IMR-90 (cell line): ENCODE measurements around the gene SLC26A11. TPM values are rescaled to one million over a fixed set of nuclear protein-coding genes. Genes with fewer than 3 reads are reported as not detected.

ENCODE experiments used
- ATAC-seq: fragments of 200-7000 bp; cut with Tn5 transposase; 2 replicates; pipeline ENCODE4 v1.9.1; 2020; ENCODE audit warnings: low read depth, mild to moderate bottlenecking, moderate library complexity
- BruUV-seq: library from RNA; stranded (reverse); fragments of 400-500 nt; replicated peaks from 2 replicates; lab custom pipeline; 2021; lab: Mats Ljungman, UMichigan
- CTCF ChIA-PET: fragments of 300-600 bp; formaldehyde crosslinking; extraction: SDS; loops from one replicate; lab custom pipeline; 2021; ENCODE audit warnings: antibody characterized with exemption; lab: Yijun Ruan, JAX
- POLR2A ChIA-PET: fragments of 300-600 bp; sonication (Branson Sonifier 250); formaldehyde crosslinking; loops from one replicate; lab custom pipeline; 2022; ENCODE audit warnings: antibody characterized with exemption; ENCODE audit not compliant: unreplicated experiment; lab: Charles Lee
- DNase-seq: peaks from one replicate; pipeline ENCODE4 v3.0.0; 2013
- H2AFZ ChIP-seq: replicated peaks from 2 replicates; pipeline ENCODE3; 2013; ENCODE audit warnings: low read length, mild to moderate bottlenecking; ENCODE audit not compliant: poor library complexity
- H2AK5ac ChIP-seq: 2 replicates; pipeline ENCODE4 v1.6.1; 2013; ENCODE audit warnings: low read depth, low read length, inconsistent platforms
- H2AK9ac ChIP-seq: replicated peaks from 2 replicates; pipeline ENCODE3; 2013; ENCODE audit warnings: mild to moderate bottlenecking, low read depth, low read length, moderate library complexity; ENCODE audit not compliant: poor library complexity
- H2BK120ac ChIP-seq: 2 replicates; pipeline ENCODE4 v1.6.1; 2013; ENCODE audit warnings: low read depth, low read length, inconsistent platforms
- H2BK15ac ChIP-seq: 3 replicates; pipeline ENCODE4 v1.6.1; 2013; ENCODE audit warnings: low read depth, low read length, inconsistent platforms
- H2BK20ac ChIP-seq: 2 replicates; pipeline ENCODE4 v1.6.1; 2013; ENCODE audit warnings: low read depth, mild to moderate bottlenecking, inconsistent platforms, low read length, moderate library complexity
- H2BK5ac ChIP-seq: 2 replicates; pipeline ENCODE4 v1.6.1; 2013; ENCODE audit warnings: mild to moderate bottlenecking, low read depth, low read length, inconsistent platforms; ENCODE audit not compliant: poor library complexity, severe bottlenecking
- H3K14ac ChIP-seq: replicated peaks from 2 replicates; pipeline ENCODE4 v1.6.1; 2013; ENCODE audit warnings: low read depth, low read length, inconsistent platforms
- H3K18ac ChIP-seq: 2 replicates; pipeline ENCODE4 v1.6.1; 2013; ENCODE audit warnings: low read depth, low read length, control low read depth
- H3K23ac ChIP-seq: 2 replicates; pipeline ENCODE4 v1.6.1; 2013; ENCODE audit warnings: low read depth, low read length, inconsistent platforms
- H3K27ac ChIP-seq: 2 replicates; pipeline ENCODE4 v1.5.1; 2013; ENCODE audit warnings: mild to moderate bottlenecking, control low read depth, low read length; ENCODE audit not compliant: insufficient read depth
- H3K27me3 ChIP-seq: 2 replicates; pipeline ENCODE4 v1.6.1; 2013; ENCODE audit warnings: low read length; ENCODE audit not compliant: control insufficient read depth, insufficient read depth
- H3K36me3 ChIP-seq: 2 replicates; pipeline ENCODE4 v1.6.1; 2013; ENCODE audit warnings: low read length, mixed read lengths; ENCODE audit not compliant: control insufficient read depth, insufficient read depth
- H3K4ac ChIP-seq: 2 replicates; pipeline ENCODE4 v1.6.1; 2013; ENCODE audit warnings: low read depth, low read length, inconsistent platforms
- H3K4me1 ChIP-seq: 2 replicates; pipeline ENCODE4 v1.6.1; 2013; ENCODE audit warnings: low read length, mixed read lengths; ENCODE audit not compliant: control insufficient read depth, insufficient read depth
- H3K4me2 ChIP-seq: 2 replicates; pipeline ENCODE4 v1.6.1; 2013; ENCODE audit warnings: low read depth, mild to moderate bottlenecking, control low read depth, low read length, moderate library complexity
- H3K4me3 ChIP-seq: 2 replicates; pipeline ENCODE4 v1.5.1; 2013; ENCODE audit warnings: low read depth, mild to moderate bottlenecking, control low read depth, low read length, moderate library complexity; ENCODE audit not compliant: insufficient read depth
- H3K56ac ChIP-seq: 2 replicates; pipeline ENCODE4 v1.6.1; 2013; ENCODE audit warnings: low read length, inconsistent platforms; ENCODE audit not compliant: insufficient read depth; ENCODE audit errors: extremely low read depth
- H3K79me1 ChIP-seq, 2 experiments: 2 replicates each; pipeline ENCODE4 v1.6.1; 2013; ENCODE audit warnings: low read length in 2 of 2, inconsistent platforms in 1 of 2, low read depth in 1 of 2
- H3K9ac ChIP-seq: 2 replicates; pipeline ENCODE4 v1.6.1; 2013; ENCODE audit warnings: low read depth, low read length, control low read depth
- H3K9me1 ChIP-seq: 2 replicates; pipeline ENCODE4 v1.6.1; 2013; ENCODE audit warnings: low read length, inconsistent platforms; ENCODE audit not compliant: insufficient read depth
- H3K9me3 ChIP-seq: 2 replicates; pipeline ENCODE4 v1.6.1; 2013; ENCODE audit warnings: low read length; ENCODE audit not compliant: control insufficient read depth, insufficient read depth
- H4K20me1 ChIP-seq: 2 replicates; pipeline ENCODE4 v1.6.1; 2013; ENCODE audit warnings: low read length, inconsistent platforms; ENCODE audit not compliant: insufficient read depth
- H4K5ac ChIP-seq: 2 replicates; pipeline ENCODE4 v1.6.1; 2013; ENCODE audit warnings: mild to moderate bottlenecking, low read depth, low read length, control low read depth
- H4K8ac ChIP-seq, 2 experiments: 2 replicates each; pipeline ENCODE4 v1.6.1; 2013; ENCODE audit warnings: low read depth in 2 of 2, low read length in 2 of 2, control low read depth in 1 of 2, inconsistent platforms in 1 of 2
- H4K91ac ChIP-seq: 2 replicates; pipeline ENCODE4 v1.6.1; 2013; ENCODE audit warnings: low read depth, low read length, inconsistent platforms; ENCODE audit not compliant: insufficient read depth
- BHLHE40 ChIP-seq: fragments of 150-350 bp; IDR thresholded peaks from 2 replicates; pipeline ENCODE4 v1.6.1; 2016; ENCODE audit warnings: mild to moderate bottlenecking, low read depth, low read length
- CEBPB ChIP-seq: IDR thresholded peaks from 2 replicates; pipeline ENCODE4 v1.6.1; 2012; ENCODE audit warnings: low read depth, low read length, improper control_type of control experiment
- CHD1 ChIP-seq: IDR thresholded peaks from 2 replicates; pipeline ENCODE4 v1.6.1; 2012; ENCODE audit warnings: low read depth, low read length, improper control_type of control experiment
- FOS ChIP-seq: fragments of 150-350 bp; IDR thresholded peaks from 2 replicates; pipeline ENCODE4 v1.6.1; 2016; ENCODE audit warnings: low read depth, low read length
- MXI1 ChIP-seq: IDR thresholded peaks from 2 replicates; pipeline ENCODE4 v1.6.1; 2012; ENCODE audit warnings: low read depth, mild to moderate bottlenecking, low read length, moderate library complexity, borderline replicate concordance
- NFE2L2 ChIP-seq: fragments of 150-350 bp; IDR thresholded peaks from 2 replicates; pipeline ENCODE4 v1.6.1; 2016; ENCODE audit warnings: low read depth, mild to moderate bottlenecking, low read length
- RAD21 ChIP-seq: IDR thresholded peaks from 2 replicates; pipeline ENCODE4 v1.6.1; 2012; ENCODE audit warnings: low read length, improper control_type of control experiment
- RCOR1 ChIP-seq: IDR thresholded peaks from 2 replicates; pipeline ENCODE4 v1.6.1; 2012; ENCODE audit warnings: mild to moderate bottlenecking, low read length, improper control_type of control experiment; ENCODE audit not compliant: insufficient replicate concordance
- RFX5 ChIP-seq: IDR thresholded peaks from 2 replicates; pipeline ENCODE4 v1.8.0; 2012; ENCODE audit warnings: low read depth, mild to moderate bottlenecking, low read length, moderate library complexity
- USF2 ChIP-seq: fragments of 150-350 bp; IDR thresholded peaks from 2 replicates; pipeline ENCODE4 v1.6.1; 2017; ENCODE audit warnings: mild to moderate bottlenecking, antibody characterized with exemption, low read length, low read depth
- WGBS, 2 experiments: methylation state at CpG; one replicate each; pipeline versions ENCODE4 v1.1.5 to v1.1.7; 2013; ENCODE audit warnings: missing lambda C conversion rate in 2 of 2; ENCODE audit not compliant: insufficient read length in 1 of 2; ENCODE audit errors: extremely low coverage in 2 of 2; 5-methylcytosine and 5-hydroxymethylcytosine counted together
- dilution Hi-C: fragments of 300-500 bp; cut with HindIII; formaldehyde crosslinking; loops from one replicate; pipeline ENCODE4 v1.14.3; 2018; ENCODE audit warnings: low sequenced_read_pairs; ENCODE audit not compliant: unreplicated experiment
- in situ Hi-C: fragments of 300-500 bp; cut with MboI; formaldehyde crosslinking; loops from 3 replicates; pipeline ENCODE4 v1.14.3; 2019; ENCODE audit warnings: low sequenced_read_pairs, inconsistent platforms, mixed read lengths
- intact Hi-C: fragments of 100-400 bp; cut with micrococcal nuclease; formaldehyde crosslinking; loops from 2 replicates; pipeline ENCODE4 v1.10.0; 2022
- polyA plus RNA-seq, 3 experiments: library from polyadenylated mRNA; depleted of rRNA; stranded (reverse); fragments of >200 nt; gene quantifications; 2 replicates each; pipeline ENCODE4 v1.2.3, GENCODE V29; 2012; ENCODE audit warnings: low replicate concordance in 1 of 3
- total RNA-seq: library from RNA; depleted of rRNA; stranded (reverse); fragments of >200 nt; gene quantifications from 2 replicates; pipeline ENCODE4 v1.2.3, GENCODE V29; 2012
- TF ChIP-seq, protein P1 (sequence below): conservative IDR thresholded peaks from 2 replicates; pipeline ENCODE4 v1.5.1; 2012; ENCODE audit warnings: mild to moderate bottlenecking, low read depth, low read length, improper control_type of control experiment

Gene SLC26A11
- total and polyA plus RNA-seq, 2 of the 4 experiments (the other 2 are of a cell fraction), result 3.2 to 15.6 TPM

DNA sequence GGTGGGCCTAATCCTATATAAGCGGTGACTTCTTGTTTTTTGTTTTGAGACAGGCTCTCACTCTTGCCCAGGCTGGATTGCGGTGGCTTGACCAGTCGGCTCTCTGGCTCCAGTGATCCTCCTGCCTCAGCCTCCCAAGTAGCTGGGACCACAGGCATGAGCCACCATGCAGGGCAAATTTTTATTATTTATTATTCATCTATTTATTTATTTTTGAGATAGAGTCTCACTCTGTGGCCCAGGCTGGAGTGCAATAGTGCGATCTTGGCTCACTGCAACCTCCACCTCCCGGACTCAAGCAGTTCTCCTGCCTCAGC lies 35.8 kb downstream of the SLC26A11 start:
- Histone ChIP-seq H3K14ac (0 out of 2 replicates have a peak overlapping the region, but pooled peaks have one; percentile 4), H3K4me1 (peaks cover 11% of the 10 kb centered on the region), H3K9me1 (peaks cover 6% of the 10 kb centered on the region; the same call in 1 of the 2 replicates), H3K4me3 (no peak overlapping the region), H2AFZ (no peak overlapping the region), H4K91ac (no peak overlapping the region), H3K27ac (peak overlapping the region; percentile 97; the same call in 1 of the 2 replicates), H3K56ac (no peak overlapping the region), H3K9ac (no peak overlapping the region), H2BK120ac (peak overlapping the region; percentile 95; the same call in 1 of the 2 replicates), H3K23ac (no peak overlapping the region), H3K9me3 (no peaks in the 10 kb centered on the region), H3K79me1 (peaks cover 0 to under 1% of the 10 kb centered on the region in 2 experiments; a peak in 1 of 4 replicates), H3K4me2 (no peak overlapping the region), H2BK5ac (peak overlapping the region; percentile 91), H2AK9ac (no peak overlapping the region), H3K36me3 (peaks cover 16% of the 10 kb centered on the region), H4K20me1 (no peaks in the 10 kb centered on the region), H3K27me3 (no peaks in the 10 kb centered on the region), H4K8ac (0 out of 4 replicates have a peak overlapping the region, but pooled peaks of 1 of the 2 experiments have one; percentile 19), H2BK20ac (peak overlapping the region; percentile 84), H3K18ac (0 out of 2 replicates have a peak overlapping the region, but pooled peaks have one; percentile 24), H2AK5ac (no peak overlapping the region), H2BK15ac (0 out of 3 replicates have a peak overlapping the region, but pooled peaks have one; percentile 20), H4K5ac (no peak overlapping the region), H3K4ac (peak overlapping the region; percentile 76)
- ATAC-seq (no peak), DNase-seq (no peak)
- intact Hi-C loops (loop anchor here (10.0 kb wide), 1 partner anchor 171 kb away; no protein-coding TSS in a partner anchor), dilution Hi-C loops (no loop called here), in situ Hi-C loops (no loop called here)
- ChIA-PET CTCF (no interaction called here), POLR2A (no interaction called here)
- no CpG with 5 or more reads among the region's 5 CpGs for WGBS, 2 experiments
- no TSS peak for BruUV-seq
- TF ChIP-seq CEBPB (no peak), CHD1 (no peak), BHLHE40 (no peak), MXI1 (no peak), RCOR1 (no peak), NFE2L2 (no peak), RAD21 (no peak), FOS (no peak), RFX5 (no peak), USF2 (no peak)
- TF ChIP-seq, protein P1, sequence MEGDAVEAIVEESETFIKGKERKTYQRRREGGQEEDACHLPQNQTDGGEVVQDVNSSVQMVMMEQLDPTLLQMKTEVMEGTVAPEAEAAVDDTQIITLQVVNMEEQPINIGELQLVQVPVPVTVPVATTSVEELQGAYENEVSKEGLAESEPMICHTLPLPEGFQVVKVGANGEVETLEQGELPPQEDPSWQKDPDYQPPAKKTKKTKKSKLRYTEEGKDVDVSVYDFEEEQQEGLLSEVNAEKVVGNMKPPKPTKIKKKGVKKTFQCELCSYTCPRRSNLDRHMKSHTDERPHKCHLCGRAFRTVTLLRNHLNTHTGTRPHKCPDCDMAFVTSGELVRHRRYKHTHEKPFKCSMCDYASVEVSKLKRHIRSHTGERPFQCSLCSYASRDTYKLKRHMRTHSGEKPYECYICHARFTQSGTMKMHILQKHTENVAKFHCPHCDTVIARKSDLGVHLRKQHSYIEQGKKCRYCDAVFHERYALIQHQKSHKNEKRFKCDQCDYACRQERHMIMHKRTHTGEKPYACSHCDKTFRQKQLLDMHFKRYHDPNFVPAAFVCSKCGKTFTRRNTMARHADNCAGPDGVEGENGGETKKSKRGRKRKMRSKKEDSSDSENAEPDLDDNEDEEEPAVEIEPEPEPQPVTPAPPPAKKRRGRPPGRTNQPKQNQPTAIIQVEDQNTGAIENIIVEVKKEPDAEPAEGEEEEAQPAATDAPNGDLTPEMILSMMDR, result no peak
